ENCODE data around the gene BID.
A peak's percentile ranks its signal among the peaks of the same experiment; 100 is the strongest.

Gene BID

GRCh38 chr22:17732251-17732854 is 41.9 kb downstream of the BID start:
- DNase-seq: no peak

- no peak for DNase-seq
These were observed 44.7 kb downstream of the BID start for GRCh38 chr22:17729561-17729960.

- DNase-seq: no peak
These were observed 45.5 kb downstream of the BID start for GRCh38 chr22:17728786-17729185.

DNA sequence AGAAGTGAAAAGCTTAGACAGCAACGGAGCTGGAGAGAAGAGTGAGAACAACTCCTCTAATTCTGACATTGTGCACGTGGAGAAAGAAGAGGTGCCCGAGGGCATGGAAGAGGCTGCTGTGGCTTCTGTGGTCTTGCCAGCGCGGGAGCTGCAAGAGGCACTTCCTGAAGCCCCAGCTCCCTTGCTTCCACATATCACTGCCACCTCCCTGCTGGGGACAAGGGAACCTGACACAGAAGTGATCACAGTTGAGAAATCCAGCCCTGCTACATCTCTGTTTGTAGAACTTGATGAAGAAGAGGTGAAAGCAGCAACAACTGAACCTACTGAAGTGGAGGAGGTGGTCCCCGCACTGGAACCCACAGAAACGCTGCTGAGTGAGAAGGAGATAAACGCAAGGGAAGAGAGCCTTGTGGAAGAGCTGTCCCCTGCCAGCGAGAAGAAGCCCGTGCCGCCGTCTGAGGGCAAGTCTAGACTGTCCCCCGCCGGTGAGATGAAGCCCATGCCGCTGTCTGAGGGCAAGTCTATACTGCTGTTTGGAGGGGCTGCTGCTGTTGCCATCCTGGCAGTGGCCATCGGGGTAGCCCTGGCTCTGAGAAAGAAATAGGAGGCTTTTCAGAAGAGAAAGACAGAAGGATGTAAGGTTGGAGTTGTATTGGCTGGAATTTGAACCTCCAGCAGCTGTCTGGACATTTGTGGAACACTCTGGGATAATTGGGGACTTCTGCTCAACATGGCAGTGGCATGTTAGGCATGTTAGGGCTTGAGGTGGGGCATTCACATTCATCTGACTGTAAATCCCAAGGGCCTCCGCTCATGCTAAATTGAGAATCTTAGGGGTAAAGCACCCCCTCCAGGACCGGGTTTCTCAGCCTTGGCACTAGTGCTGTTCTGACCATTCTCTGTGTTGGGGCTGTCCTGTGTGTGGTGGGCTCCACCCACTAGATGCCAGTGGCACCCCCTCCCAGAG is 47.1 kb downstream of the BID start:
- DNase-seq: no peak

- no peak for DNase-seq
These were observed 48.0 kb downstream of the BID start for GRCh38 chr22:17726006-17726927.

- DNase-seq: no peak
These were observed 48.8 kb downstream of the BID start for GRCh38 chr22:17725500-17725796.

DNA sequence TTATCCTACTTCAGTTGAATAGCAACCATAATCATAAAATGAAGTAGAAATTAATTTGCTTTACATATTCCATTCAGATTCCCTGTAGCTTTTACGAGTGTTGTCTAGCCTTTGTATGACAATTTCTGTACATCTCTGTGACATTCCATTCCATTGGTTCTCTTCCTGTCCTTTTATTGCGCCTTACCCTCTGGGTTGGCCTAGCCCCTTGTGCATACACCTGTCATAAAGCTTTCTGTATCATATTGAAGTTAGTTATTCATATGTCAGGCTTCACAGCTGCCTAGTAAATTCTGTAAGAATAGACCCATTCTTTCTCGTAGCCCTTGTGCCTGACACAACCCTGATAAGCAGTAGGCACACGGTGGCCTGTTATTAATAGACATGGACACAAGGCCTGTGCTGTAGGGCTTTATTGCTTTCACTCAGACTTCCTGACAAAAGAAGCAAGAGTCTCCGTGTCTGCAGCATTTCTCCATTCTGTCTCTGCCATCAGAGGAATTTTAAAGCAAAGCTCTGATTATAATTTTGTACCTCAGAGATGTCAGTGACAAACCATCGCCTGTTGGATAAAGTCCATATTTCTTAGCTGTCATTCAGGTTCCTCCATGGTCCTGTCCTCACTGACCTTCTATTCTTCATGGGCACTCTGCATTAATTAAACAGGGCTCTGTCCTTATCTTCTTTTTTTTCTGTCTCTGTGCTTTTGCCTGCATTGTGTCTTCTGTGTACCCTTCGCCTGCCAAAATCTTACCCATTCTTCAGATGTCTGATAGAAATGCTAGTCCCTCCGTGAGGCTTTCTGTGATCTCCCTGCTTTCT is 49.4 kb downstream of the BID start:
- no peak for DNase-seq

- DNase-seq: no peak
These were observed 50.0 kb downstream of the BID start for GRCh38 chr22:17724241-17724640.

- DNase-seq: no peak
These were observed 54.4 kb downstream of the BID start for GRCh38 chr22:17719911-17720310.

GRCh38 chr22:17717708-17718107 is 56.6 kb downstream of the BID start:
- no peak for DNase-seq

- no peak for DNase-seq
These were observed 57.7 kb downstream of the BID start for GRCh38 chr22:17716529-17716928.

DNA sequence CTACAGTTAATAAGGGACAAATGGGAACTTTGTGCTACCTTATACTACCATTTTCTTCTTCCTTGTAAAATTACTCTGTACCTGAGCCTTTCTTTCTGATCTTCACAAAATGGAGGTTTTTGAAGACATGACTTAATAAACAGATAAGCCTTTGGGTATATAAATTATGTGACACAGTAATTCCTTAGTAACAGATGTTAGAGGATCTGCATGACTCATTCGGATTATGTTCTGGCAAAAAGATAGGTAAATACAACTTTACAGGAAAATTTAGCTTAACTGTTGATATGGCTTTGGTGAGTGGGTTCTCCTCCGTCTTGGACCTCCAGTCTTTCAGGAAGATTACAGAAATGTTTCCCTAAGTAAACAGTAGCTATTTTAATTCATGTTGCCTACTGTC is 61.8 kb downstream of the BID start:
- no peak for DNase-seq

GRCh38 chr22:17710023-17710422 is 64.2 kb downstream of the BID start:
- DNase-seq: no peak

DNA sequence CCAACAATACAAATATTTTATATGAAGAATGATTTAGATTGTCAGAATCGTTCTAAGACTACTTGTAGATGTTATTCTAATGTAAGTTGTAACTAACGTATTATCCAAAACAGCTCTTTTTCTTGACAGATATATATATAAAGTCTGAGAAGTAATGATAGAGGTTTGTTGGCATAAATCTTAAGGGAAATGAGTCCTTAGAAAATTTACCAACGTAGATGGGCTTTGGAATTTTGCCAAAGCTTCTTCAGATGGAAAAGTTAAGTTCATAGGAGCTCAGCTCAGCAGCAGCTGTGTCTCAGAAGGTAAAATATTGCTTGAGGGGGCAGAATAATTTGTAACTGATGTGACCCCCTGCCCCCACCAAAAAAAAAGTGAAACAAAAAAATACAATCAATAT is 66.7 kb downstream of the BID start:
- no peak for DNase-seq

DNA sequence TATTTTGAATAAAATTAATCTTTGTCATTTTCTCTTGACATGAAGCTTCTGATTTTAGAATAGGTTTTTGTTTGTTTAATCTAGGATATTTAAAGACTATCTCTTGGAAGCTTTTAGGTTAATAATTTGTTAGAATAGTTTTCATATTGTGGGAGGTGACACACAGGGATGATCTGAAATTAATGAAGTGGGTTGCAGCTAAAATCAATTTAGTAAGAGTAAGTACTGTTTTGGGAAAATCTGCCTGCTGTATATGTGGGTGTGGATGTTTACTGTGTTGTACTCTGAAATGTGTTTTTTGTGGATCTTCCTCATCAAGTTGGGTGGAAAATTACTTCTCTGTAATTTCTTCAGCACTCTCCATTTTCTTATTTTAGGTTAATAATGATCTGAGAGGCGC is 67.3 kb downstream of the BID start:
- no peak for DNase-seq

DNA sequence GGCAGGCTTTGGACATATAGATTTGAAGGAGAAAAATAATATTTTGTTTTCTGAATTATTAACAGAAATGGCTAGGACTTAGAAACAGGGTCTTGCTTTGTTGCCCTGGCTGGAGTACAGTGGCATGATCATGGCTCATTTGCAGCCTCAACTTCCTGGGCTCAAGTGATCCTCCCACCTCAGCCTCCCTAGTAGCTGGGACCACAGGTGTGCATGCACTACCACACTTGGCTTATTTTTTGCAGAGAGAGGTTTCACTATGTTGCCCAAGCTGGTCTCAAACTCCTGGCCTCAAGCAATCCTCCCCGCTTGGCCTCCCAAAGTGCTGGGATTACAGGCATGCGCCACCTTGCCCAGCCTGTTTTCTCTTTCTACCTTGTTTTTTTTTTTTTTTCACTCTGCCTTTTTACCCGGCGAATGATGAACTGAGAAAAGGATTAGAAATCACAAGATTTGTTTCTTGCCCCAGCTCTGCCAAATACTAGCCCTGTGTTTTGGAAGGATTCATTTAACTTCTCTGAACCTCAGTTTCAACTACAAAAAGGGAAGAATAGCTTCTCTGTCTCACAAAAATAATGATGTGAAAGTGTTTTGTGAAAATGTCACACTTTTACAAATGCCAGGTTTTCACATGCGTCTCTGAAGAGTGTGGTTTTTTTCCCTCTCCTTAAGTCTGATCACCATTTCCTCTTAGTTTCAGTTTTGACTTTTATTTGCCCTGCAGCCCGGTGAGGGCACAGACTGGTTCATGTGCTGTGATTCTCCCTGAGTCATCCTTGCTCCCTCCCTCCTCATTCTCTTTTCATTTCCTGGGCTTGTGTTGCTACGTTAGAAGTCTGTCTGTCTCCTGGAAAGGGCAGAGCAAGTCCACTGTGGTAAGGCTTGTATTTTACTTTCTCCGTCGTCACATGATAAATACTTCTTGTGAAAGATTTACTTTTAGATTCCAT is 68.0 kb downstream of the BID start:
- DNase-seq: peak; percentile 42 to 57

- DNase-seq: no peak
These were observed 68.7 kb downstream of the BID start for GRCh38 chr22:17705546-17705945.

DNA sequence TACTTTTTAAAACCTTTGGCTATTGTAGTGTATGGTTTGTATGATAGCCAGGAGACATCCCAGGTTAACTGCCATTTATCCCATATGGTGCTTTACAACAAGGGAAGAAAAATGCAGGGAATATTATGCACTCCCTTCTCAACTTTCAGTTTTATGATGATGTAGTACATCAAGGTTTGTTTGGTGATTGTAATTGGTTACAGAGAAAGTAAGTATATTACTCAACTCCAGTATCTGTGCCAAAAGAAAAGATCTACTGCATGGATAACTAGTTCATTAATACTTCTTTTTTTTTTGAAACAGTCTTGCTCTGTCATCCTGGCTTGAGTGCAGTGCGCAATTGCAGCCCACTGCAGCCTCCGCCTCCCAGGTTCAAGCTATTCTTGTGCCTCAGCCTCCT is 70.5 kb downstream of the BID start:
- DNase-seq: no peak

GRCh38 chr22:17700778-17701177 is 73.5 kb downstream of the BID start:
- DNase-seq: no peak

DNA sequence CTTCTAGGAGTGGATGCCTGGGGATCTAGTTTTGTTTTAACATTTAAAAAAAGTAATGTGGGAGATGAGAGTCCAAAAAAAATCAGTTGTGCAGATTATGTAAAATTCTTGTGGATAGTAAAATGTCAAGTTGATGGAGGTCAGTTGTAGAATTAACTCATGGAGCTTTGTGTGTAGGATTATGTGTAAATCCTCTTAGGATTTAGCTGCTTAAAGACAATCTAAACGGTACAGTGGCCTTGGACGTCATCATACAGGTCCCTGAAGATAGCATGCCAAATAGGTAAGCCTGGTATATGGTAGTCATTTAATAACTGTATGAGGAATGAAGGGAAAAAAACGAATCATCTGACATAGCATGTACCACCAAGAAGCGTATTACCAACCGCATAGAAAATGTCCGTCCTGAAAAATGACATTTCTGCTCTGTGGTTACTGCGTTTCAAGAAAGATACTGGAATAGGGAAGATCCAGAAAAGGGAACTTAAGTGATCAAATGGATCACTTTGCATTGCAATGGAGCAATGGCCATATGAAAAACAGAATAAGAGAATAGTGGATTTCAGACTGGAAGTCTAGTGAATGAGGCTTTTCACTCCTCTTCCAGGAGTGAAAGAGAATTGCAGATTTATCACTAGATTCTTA is 74.5 kb downstream of the BID start:
- no peak for DNase-seq

DNA sequence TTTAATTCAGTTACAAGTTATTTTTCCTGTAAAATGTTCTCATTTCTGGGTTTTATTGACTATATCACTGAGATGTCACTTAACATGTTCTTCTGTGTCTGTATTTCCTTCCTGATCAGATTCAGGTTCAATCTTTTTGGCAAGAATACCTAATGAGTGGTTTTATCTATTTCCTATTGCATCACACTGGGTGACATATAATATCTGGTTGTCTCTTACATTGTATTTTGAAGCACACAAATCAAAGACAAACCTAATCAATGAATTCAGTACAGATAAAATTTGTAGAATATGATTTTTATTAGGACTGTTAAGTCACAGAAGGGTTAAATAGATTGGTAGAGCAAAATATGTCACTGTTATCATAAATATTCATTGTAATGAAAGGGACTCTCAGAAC is 75.3 kb downstream of the BID start:
- no peak for DNase-seq

All from CD4-positive, alpha-beta T cell treated with Interferon alpha-2 for 1 hour (primary cell).